Kidney glomerular epithelial cell (primary cell): ENCODE measurements around the gene TMEM151B.
A peak's percentile ranks its signal among the peaks of the same experiment; 100 is the strongest.
"Not testable (repeated sequence)": the region's sequence is repeated elsewhere in the genome, so short reads cannot be mapped to it uniquely, and the experiment has no call there.

ENCODE experiments used
- DNase-seq: peaks from one replicate; lab custom pipeline; 2025; lab: John Stamatoyannopoulos, UW

TMEM151B gene

DNA sequence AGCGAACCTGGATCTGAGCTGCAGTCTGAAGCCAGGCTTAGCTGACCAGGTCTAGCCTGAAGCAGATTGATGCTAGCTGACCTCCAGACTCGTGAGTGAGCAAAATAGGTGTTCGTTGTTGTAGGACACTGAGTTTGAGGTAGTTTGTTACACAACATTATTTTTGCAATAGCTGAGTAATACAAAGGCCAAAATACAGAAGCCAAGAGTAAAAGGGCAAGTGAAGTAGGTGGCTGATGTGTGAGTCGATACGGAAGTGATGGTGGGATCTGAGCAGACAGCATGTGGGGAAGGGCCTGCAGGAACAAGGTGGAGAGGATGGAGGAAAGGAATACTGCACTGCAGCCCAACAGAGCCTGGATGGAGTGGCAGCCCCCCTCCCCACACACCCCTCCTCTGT lies 63.7 kb downstream of the TMEM151B start:
- DNase-seq, result no peak

DNA sequence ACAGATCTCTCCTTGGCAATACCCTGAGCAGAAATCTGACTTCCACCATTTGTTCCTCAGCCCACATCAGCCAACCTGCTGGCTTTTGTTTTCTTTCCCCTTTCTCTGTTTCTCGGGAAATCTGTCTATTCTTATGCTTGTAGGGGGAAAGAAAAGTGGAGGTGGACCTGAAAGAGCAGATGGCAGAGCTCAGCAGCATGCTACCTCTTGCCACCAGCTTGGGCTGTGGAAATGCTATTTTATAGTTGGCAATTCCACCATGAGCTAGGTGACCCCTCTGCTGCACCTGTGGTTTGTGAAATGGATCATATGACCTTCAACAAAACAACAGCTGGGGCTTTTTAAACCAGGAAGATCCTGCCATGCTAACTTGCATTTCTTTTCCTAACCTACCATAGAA lies 65.4 kb downstream of the TMEM151B start:
- no peak for DNase-seq

DNA sequence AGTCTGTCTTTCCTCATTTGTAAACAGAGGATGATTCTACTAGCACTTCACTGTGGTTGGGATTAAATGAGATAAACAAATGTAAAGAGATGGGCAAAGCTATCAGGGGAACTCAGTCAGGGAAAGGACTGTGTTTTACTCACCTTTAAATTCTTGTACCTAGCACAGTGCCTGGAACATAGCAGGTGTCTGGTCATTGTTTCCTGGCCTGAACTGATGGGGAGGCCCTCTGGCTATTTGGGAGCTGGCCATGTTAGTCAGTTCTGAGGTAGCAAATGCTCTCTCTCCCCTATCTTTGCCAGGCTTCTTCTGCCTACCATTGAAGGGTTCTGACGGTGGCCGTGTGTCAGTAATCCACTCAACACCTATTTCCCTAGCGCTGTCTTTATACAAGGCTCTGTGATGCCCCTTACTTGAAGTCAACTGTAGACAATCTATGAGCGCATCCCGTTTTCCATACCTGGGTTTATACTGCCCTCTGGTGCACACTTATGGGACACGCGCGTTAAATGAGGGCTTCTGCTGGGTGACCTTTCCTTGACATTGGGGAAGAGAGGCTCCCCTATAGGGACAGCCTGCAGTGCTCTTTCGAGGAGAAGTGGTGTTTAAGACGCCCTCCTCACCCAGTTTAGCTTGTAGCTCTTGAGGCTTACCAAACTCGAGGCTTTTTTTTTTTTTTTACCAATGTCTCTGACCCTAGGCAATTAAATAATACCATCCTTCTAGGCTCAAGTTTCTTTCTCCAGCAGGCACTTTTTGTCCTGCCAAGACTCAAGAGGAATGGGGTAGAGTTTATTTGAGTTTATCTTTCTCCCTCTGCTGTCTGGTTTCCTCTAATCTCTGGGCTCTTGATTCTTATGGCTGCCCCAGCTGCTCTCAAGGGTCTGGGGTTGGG lies 68.2 kb downstream of the TMEM151B start:
- DNase-seq, result peak; percentile 54

DNA sequence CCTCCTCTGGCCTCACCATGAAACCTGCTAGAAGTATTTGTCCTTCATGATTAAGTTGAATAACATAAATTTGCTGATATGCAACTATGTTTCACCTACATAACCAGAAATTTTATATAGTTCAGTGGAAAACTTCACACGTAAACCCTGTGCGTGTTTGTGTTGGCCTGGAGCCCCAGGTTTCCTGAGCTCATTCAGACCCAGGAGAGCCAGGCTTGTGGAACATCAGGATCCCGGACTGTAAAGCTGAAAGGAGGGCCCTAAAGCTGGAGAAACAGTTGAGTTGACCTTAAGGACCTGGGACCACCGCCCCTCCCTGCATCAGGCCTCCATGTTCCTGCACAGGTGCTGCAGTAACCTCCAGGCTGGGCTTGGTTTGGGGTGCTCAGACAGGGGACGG lies 69.1 kb downstream of the TMEM151B start:
- no peak for DNase-seq

DNA sequence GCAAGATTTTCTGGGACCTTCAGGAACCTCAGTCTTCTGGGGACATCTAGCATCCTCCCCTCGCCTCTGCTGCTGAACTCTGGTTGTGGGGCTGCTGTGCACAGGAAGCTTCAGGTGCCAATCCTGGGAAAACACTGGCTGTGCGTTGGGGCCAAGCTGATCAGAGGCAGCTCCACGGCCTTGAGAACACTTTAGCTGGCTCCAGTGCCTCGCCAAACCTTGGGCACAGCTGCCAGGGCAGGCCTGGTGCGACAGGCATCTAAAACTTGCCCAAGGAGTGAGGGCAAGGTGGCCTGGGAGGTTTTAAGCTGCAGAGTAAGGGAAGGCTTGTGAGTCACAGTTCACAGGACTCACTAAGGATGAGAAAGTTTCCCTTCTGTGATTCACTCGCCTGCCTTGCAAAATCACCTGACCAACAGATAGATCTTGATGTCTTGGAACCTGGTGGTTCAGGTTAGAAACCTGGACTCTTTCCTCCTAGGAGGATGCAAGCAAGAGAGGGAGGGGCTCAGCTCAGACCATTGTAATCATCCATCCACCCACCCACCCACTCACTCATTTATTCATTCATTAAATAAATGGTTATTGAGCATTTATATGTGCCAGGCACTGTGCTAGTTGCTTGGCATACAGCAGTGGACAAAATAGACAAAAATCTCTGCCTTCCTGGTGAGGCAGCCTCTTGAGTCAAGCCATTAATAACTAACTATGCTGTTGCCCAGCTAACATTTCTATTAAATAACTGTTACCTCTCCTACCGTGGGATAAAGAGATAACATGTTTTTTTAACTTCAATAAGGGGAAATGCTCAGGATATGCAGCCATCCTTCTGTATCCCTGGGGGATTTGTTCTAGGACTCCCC lies 69.7 kb downstream of the TMEM151B start:
- peak; percentile 80 for DNase-seq

DNA sequence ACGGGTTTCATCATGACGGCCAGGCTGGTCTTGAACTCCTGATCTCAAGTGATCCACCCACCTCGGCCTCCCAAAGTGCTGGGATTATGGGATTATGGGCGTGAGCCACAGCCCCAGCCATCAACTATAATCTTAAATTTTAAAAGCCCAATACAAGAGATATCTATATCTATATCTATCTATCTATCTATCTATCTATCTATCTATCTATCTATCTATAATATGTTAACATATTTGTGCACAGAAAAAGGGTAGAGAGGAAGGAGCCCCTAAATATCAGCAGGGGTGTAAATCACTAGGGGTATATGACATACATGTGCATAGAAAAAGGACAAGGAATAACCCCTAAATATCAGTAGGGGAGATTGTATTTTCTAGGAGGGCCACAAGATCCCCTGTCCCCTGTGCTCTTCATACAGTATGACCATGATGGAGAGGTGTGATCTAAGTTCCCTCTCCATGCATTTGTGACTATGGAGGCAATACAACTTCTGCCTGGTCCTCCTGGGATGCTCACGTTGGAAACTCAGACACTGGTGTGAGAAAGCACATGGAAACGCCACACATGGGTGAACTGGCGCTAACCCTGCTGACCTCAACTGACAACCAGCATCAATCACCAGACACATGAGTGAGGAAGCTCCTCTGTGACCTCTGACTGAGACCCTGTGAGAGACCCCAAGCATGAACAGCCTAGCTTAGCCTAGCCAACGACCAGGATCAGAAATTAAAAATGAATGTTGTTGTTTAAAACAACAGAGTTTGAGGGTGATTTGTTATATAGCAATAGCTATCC lies 71.0 kb downstream of the TMEM151B start:
- no peak for DNase-seq

DNA sequence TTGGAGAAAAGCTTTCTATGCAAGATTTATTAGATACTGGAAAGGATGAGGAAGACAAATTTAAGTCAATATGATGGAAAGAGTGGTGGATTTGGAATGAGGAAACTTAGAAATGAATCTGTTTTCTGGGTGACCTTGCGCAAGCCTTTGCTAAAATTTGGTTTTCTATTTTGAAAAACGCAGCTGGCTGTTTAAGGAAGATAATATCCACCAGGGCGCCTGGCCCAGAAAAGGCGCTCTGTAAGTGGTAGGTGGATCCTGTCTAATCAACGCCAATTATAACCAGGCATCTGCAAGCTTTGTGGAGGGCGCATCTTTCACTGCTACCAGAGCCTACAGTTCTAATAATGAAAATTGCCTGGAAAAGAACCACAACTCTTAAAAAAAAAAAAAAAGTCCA lies 71.8 kb downstream of the TMEM151B start:
- DNase-seq, result no peak

DNA sequence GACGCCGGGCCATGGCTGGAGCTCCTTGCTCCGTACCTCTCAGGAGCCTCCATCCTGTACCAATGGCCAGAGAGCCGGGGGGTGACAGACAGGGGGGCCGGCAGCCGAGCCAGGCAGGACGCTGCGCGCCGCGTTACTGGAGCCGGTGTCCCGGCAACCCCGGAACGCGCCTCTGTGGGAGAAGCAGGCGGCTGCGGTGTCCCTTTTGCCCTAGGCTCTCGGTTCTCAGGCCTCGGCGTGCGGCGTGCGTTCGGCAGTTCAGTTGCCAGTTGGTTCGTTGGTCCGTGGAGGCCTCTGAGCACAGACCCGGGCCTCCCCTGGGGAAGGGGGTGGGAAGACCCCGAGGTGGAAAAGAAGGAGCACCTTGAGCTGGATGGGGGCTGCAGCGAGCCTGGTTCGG lies 72.2 kb downstream of the TMEM151B start, which contains the start of gene SPATS1:
Gene SPATS1 (plus strand): TSS at position 162 of the 400 bp plus-strand sequence. CDS start 446 bp downstream, outside the sequence.
- no peak for DNase-seq

DNA sequence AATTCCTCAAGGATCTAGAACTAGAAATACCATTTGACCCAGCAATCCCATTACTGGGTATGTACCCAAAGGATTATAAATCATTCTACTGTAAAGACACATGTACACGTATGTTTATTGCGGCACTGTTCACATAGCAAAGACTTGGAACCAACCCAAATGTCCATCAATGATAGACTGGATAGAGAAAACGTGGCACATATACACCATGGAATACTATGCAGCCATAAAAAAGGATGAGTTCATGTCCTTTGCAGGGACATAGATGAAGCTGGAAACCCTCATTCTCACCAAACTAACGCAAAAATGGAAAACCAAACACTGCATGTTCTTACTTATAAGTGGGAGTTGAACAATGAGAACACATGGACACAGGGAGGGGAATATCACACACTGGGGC lies 76.6 kb downstream of the TMEM151B start:
- DNase-seq, result not testable (repeated sequence)

DNA sequence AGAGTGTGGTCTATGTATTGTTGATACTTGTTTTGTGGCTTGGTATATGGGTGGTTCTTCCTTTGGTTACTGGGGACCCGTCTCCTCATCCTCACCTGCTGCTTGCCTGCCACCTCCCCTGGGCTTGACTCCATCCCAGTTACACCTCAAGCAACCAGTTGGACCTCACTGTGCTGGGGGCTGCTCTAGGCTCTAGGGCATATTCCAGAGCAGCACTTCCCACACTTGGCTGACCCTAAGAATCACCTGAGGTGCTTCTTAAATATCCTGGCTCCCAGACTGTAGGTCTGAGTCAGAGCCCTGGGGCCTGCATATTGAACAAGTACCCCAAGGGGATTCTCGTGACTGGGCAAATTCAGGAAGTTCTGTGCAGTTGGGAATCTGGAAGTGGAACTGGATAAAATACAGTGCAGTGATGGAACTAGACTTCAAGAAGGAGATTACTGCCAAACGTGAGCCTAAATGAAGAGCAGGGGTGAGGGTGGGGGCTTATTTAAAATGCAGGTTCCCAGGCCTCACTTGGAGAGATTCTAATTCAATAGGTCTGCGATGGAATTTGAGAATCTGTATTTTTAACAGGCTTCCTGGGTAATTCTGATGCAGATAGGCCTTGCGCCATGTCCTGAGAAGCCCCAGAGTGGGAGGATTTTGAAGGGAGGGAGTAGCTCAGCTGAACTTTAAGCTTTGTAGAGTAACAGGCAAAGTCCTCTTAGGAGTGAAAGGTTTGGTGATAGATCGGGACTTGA lies 79.8 kb downstream of the TMEM151B start:
- DNase-seq, result no peak

DNA sequence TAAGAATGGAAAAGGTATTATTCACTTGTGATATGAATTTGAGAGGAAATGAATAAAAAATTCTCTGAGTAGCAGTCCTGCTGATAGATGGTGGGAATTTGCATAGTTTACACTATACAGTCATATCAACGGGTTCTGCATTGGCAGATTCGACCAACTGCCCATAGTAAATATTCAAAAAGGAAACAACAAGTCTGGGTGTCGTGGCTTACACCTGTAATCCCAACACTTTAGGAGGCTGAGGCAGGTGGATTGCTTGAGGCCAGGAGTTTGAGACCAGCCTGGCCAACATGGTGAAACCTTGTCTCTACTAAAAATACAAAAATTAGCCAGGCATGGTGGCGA lies 80.4 kb downstream of the TMEM151B start:
- not testable (repeated sequence) for DNase-seq

DNA sequence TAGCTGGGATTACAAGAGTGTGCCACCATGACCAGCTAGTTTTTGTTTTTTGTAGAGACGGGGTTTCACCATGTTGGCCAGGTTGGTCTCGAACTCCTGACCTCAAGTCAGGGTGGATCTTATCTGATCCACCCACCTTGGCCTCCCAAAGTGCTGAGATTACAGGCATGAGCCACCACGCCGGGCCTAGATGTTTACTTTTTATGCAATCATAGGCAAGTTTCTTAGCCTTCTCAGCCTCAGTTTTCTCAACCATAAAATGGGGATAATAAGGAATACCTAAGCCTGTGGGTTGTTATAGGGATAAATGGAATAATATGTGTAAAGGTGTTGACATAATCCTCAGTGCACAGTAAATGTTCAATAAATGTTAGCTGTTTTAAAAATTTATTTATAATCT lies 82.0 kb downstream of the TMEM151B start:
- DNase-seq, result no peak

DNA sequence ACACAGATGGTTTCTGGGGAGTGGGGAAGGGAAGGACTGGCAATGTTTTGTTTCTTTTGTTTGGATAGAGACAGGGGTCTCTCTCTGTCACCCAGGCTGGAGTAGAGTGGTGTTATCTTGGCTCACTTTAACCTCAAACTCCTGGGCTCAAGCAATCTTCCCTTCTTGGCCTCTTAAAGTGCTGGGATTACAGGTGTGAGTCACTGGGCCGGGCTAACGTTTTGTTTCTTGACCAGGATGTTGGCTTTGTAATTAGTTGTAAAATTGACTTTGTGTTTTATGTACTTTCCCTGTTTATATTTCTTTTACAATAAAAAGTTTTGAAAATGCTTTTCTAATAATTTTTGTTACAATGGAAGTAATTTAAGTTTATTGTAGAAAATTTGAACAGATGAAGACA lies 83.1 kb downstream of the TMEM151B start:
- DNase-seq, result no peak

DNA sequence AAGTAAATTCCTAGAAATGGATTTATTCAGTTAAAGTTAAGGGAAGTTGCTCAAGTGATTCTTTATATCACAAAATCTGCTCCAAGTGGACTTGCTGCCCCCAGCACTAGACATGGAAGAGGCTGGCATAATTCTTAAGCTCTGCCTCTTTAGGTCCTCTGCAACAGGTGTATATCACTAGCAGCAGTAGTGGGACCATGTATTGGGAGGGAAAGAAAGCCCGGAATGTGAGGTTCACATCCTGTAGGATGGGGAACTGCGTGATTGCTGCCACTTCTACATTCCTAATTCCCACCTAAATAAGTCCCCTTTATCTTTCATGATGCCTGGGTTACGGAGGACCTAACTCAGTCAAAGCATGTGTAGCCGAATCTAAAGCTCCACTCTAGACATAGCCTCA lies 85.4 kb downstream of the TMEM151B start:
- DNase-seq, result no peak

DNA sequence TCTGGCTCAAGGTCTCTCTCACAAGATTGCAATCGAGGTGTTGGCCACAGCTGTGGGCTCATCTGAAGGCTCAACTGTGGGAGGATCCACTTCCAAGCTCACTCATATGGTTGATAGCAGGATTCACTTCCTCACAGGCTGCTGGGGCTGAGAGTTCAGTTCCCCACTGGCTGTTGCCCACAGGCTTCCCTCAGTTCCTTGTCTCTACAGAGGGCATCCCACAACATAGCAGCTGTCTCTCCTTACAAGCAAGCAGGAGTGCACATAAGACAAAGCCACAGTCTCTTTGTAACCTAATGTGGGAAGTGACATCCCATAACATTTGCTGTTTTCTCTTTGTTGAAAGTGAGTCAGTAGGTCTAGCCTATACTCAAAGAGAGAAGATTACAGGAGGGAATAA lies 86.2 kb downstream of the TMEM151B start:
- DNase-seq, result no peak
